ENCODE results near the gene TTC28. TPM values are rescaled to one million over a fixed set of nuclear protein-coding genes. Genes with fewer than 3 reads are reported as not detected.
"Not testable (repeated sequence)": the region's sequence is repeated elsewhere in the genome, so short reads cannot be mapped to it uniquely, and the experiment has no call there.

TTC28 gene
- total RNA-seq, 1 experiment from 2014 or later, result not detected

DNA sequence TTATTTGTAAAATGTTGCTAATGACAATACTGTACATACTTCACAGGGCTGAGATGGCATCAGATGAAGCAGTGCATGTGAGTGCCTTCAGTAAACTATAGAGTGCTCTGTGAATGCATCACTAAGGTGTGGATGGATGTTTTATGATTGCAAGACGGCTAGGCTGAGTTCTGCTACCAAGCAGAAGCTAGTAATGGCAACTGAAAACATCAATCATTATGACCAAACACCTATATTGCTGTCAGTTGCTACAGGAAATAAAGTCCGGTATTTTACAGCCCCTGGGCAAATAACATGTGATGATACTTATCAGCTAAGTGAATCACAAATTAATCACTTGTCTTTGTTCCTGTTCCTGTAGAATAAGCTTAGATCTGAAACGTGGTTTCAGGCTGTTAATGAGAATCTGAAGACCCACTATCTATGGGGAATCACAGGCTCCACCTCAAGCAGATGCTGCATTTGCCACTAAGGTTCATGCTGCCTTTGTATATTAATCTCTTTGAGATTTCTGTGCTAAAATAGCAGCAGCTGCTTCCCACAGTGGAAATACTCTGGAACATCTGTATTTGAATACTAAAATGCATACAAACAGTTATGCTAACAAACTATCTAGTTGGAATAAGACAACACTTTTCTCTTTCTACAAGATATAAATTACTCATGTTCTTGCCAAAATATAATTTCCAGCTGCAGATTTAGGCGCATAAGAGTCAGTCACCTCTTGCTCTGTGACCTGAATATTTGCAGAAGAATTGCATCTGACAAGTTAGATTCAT, 506.6 kb downstream of the TTC28 start:
- intact Hi-C loops (cut with micrococcal nuclease), result no loop called here
- POLR2A ChIA-PET, result no interaction called here
- no TSS peak for BruUV-seq (replicated peaks)
- Mint-ChIP-seq H3K27ac (ENCODE audit: low read depth, unreplicated experiment) (no peak overlapping the region), H3K27me3 (ENCODE audit: insufficient read depth, unreplicated experiment) (peaks cover 24% of the 10 kb centered on the region), H3K4me3 (ENCODE audit: unreplicated experiment) (no peak overlapping the region), H3K36me3 (ENCODE audit: insufficient read depth, unreplicated experiment) (no peaks in the 10 kb centered on the region), H3K4me1 (ENCODE audit: insufficient read depth, unreplicated experiment) (no peaks in the 10 kb centered on the region), H3K9me3 (ENCODE audit: unreplicated experiment) (no peaks in the 10 kb centered on the region)
- peak; percentile 4 for DNase-seq (ENCODE audit: unreplicated experiment)
- TF ChIP-seq, protein P1, sequence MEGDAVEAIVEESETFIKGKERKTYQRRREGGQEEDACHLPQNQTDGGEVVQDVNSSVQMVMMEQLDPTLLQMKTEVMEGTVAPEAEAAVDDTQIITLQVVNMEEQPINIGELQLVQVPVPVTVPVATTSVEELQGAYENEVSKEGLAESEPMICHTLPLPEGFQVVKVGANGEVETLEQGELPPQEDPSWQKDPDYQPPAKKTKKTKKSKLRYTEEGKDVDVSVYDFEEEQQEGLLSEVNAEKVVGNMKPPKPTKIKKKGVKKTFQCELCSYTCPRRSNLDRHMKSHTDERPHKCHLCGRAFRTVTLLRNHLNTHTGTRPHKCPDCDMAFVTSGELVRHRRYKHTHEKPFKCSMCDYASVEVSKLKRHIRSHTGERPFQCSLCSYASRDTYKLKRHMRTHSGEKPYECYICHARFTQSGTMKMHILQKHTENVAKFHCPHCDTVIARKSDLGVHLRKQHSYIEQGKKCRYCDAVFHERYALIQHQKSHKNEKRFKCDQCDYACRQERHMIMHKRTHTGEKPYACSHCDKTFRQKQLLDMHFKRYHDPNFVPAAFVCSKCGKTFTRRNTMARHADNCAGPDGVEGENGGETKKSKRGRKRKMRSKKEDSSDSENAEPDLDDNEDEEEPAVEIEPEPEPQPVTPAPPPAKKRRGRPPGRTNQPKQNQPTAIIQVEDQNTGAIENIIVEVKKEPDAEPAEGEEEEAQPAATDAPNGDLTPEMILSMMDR (IDR thresholded peaks at IDR 0.05; ENCODE audit: unreplicated experiment), result no peak
- CTCF ChIA-PET, result no interaction called here

DNA sequence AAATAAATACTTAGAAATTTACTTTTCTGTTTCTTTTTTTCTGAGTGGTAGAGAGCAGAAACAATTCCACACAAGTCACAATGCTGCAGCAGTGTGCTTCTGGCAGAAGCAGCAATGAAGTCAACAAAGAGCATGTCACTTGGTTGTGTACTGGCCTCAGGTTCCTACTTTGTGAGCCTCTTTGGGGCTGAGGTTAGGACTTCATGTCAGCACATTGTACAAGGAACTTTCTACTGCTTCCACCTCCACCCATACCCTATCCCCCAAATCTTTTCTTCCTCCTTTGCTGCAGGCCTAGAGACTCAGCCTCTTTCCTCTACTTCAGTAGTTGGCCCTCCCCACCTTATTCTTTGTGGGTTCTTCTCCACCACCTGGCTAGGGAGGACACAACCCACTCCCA, 507.9 kb downstream of the TTC28 start:
- peaks cover 18% of the 10 kb centered on the region for H3K27me3 Mint-ChIP-seq (ENCODE audit: insufficient read depth, unreplicated experiment)
- ChIA-PET CTCF (no interaction called here), POLR2A (no interaction called here)
- TF ChIP-seq, protein P1 (IDR thresholded peaks at IDR 0.05; ENCODE audit: unreplicated experiment), result no peak
- H3K36me3 Mint-ChIP-seq (ENCODE audit: insufficient read depth, unreplicated experiment), result no peaks in the 10 kb centered on the region
- H3K4me3 Mint-ChIP-seq (ENCODE audit: unreplicated experiment), result no peak overlapping the region
- intact Hi-C loops (cut with micrococcal nuclease), result no loop called here
- no peaks in the 10 kb centered on the region for H3K4me1 Mint-ChIP-seq (ENCODE audit: insufficient read depth, unreplicated experiment)
- H3K9me3 Mint-ChIP-seq (ENCODE audit: unreplicated experiment), result no peaks in the 10 kb centered on the region
- BruUV-seq (replicated peaks), result no TSS peak
- DNase-seq (ENCODE audit: unreplicated experiment), result no peak
- H3K27ac Mint-ChIP-seq (ENCODE audit: low read depth, unreplicated experiment), result no peak overlapping the region

DNA sequence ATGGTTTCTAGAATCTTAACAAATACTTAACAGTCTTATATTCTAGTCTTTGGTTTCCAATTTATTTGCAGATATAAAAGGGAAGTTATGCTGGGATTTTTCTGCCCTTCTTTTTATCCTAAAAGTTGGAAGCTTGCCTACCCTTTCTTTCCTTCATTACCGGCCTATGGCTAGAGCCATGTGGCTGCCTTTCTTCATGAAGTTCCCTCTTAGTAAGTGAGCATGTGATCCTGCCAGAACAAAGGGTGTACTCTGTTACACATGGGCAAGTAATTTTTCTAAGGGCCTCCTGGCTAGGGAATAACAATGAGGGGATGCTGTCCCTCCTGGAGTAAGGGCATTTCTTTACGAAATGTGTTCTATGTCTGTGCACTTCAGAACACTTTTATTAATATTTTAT, 508.5 kb downstream of the TTC28 start:
- TF ChIP-seq, protein P1 (IDR thresholded peaks at IDR 0.05; ENCODE audit: unreplicated experiment), result no peak
- ChIA-PET CTCF (no interaction called here), POLR2A (no interaction called here)
- no peak for DNase-seq (ENCODE audit: unreplicated experiment)
- H3K4me1 Mint-ChIP-seq (ENCODE audit: insufficient read depth, unreplicated experiment), result no peaks in the 10 kb centered on the region
- peaks cover 18% of the 10 kb centered on the region for H3K27me3 Mint-ChIP-seq (ENCODE audit: insufficient read depth, unreplicated experiment)
- no peak overlapping the region for H3K4me3 Mint-ChIP-seq (ENCODE audit: unreplicated experiment)
- BruUV-seq (replicated peaks), result no TSS peak
- intact Hi-C loops (cut with micrococcal nuclease), result no loop called here
- H3K27ac Mint-ChIP-seq (ENCODE audit: low read depth, unreplicated experiment), result no peak overlapping the region
- no peaks in the 10 kb centered on the region for H3K36me3 Mint-ChIP-seq (ENCODE audit: insufficient read depth, unreplicated experiment)
- H3K9me3 Mint-ChIP-seq (ENCODE audit: unreplicated experiment), result no peaks in the 10 kb centered on the region

DNA sequence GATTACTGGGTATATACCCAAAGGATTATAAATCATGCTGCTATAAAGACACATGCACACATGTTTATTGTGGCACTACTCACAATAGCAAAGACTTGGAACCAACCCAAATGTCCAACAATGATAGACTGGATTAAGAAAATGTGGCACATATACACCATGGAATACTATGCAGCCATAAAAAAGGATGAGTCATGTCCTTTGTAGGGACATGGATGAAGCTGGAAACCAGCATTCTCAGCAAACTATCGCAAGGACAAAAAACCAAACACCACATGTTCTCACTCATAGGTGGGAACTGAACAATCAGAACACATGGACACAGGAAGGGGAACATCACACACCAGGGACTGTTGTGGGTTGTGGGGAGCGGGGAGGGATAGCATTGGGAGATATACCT, 510.3 kb downstream of the TTC28 start:
- CTCF ChIA-PET; H3K9me3 Mint-ChIP-seq (ENCODE audit: unreplicated experiment); BruUV-seq (replicated peaks); H3K4me1 Mint-ChIP-seq (ENCODE audit: insufficient read depth, unreplicated experiment); intact Hi-C loops (cut with micrococcal nuclease); DNase-seq (ENCODE audit: unreplicated experiment); H3K36me3 Mint-ChIP-seq (ENCODE audit: insufficient read depth, unreplicated experiment); POLR2A ChIA-PET; H3K4me3 Mint-ChIP-seq (ENCODE audit: unreplicated experiment); H3K27ac Mint-ChIP-seq (ENCODE audit: low read depth, unreplicated experiment): not testable (repeated sequence)
- peaks cover 31% of the 10 kb centered on the region for H3K27me3 Mint-ChIP-seq (ENCODE audit: insufficient read depth, unreplicated experiment)

DNA sequence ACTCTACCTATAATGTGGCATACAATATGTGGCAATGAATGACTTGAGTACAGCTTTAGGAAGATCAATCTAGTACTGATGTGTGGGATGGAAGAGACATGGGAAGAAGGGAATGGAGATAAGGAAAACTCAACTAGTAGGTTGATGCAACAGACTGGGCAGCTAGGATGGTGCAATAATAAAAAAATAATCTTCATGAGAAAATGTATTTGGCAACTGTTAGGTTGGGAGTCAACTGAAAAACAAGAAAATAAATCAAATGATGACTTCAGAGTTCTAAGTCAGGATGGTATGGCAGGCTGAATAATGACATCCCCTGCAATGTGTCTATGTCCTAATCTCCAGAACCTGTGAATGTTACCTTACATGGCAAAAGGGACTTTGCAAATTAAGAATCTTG, 523.8 kb downstream of the TTC28 start:
- H3K27me3 Mint-ChIP-seq (ENCODE audit: insufficient read depth, unreplicated experiment), result peaks cover 24% of the 10 kb centered on the region
- no TSS peak for BruUV-seq (replicated peaks)
- POLR2A ChIA-PET, result no interaction called here
- CTCF ChIA-PET, result no interaction called here
- no peaks in the 10 kb centered on the region for H3K4me1 Mint-ChIP-seq (ENCODE audit: insufficient read depth, unreplicated experiment)
- H3K4me3 Mint-ChIP-seq (ENCODE audit: unreplicated experiment), result no peak overlapping the region
- TF ChIP-seq, protein P1 (IDR thresholded peaks at IDR 0.05; ENCODE audit: unreplicated experiment), result no peak
- H3K27ac Mint-ChIP-seq (ENCODE audit: low read depth, unreplicated experiment), result no peak overlapping the region
- no peaks in the 10 kb centered on the region for H3K36me3 Mint-ChIP-seq (ENCODE audit: insufficient read depth, unreplicated experiment)
- intact Hi-C loops (cut with micrococcal nuclease), result no loop called here
- H3K9me3 Mint-ChIP-seq (ENCODE audit: unreplicated experiment), result no peaks in the 10 kb centered on the region
- no peak for DNase-seq (ENCODE audit: unreplicated experiment)
